ENCODE results near the gene TKTL2. TPM values are rescaled to one million over a fixed set of nuclear protein-coding genes. Genes with fewer than 3 reads are reported as not detected.

Gene TKTL2, protein sequence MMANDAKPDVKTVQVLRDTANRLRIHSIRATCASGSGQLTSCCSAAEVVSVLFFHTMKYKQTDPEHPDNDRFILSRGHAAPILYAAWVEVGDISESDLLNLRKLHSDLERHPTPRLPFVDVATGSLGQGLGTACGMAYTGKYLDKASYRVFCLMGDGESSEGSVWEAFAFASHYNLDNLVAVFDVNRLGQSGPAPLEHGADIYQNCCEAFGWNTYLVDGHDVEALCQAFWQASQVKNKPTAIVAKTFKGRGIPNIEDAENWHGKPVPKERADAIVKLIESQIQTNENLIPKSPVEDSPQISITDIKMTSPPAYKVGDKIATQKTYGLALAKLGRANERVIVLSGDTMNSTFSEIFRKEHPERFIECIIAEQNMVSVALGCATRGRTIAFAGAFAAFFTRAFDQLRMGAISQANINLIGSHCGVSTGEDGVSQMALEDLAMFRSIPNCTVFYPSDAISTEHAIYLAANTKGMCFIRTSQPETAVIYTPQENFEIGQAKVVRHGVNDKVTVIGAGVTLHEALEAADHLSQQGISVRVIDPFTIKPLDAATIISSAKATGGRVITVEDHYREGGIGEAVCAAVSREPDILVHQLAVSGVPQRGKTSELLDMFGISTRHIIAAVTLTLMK
- not detected in 2 replicates for total RNA-seq

DNA sequence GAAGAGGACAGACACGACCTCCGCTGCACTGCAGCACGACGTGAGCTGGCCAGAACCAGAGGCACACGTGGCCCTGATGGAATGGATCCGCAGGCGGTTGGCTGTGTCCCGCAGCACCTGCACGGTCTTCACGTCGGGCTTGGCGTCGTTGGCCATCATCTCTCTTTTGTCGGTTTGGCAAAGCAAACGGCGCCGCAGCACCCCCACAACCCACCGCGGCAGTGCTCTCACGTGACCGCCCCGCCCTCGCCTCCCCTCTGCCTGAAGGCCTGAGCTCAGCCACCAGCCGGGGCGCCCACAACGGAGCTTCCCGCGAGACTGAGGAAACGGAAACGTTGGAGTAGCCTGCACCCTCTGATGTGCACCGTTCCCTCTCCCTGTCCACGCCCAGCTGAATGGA lies at the start of gene TKTL2:
TSS of gene TKTL2 (minus strand) at position 179 of the 400 bp plus-strand sequence. CDS start at position 159, 20 bp downstream.

DNA sequence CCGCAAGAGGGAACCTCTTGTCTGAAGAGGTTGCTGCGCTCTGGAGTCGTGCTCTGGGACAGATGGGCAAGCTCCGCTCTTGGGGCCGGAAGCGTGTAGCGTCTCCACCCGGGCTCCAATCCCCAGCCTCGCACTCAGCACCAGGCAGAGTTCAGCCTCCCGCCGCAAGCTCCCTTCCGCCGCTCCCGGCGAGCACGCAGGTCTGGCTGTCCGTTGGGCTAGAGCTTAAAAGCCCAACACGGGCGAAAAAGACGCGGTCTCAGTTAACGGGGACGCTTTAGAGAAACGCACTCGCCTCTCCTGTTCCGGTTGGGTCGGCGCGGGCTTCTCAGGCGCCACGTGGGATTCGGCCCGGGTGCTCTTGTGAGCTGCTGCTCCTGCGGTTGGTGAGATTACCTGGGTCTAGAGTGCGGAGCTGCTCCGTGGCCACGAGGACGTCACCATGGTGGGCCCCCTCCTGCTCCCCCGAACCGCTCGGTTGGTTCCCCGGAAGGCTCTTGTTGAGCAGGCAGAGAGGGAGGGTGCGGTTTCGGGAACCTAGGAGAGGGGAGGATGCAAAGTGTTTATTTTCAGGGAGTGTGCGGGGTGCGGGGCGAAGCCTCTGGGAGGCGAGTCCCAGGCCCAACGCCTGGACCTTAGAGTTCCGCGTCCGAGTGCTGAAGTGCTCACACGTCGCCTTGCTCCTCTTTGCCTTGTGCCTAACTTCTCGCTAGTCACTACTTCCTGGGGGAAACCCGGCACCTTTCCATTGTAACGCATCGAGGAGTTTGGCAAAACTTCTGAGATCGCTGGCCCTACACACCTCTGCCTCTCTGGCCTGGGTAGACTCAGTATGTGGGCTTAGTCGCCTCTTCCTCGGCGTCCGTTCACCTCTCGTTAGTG lies 21.0 kb upstream of the TKTL2 start, which contains the start of gene TMA16:
TSS of gene TMA16 (plus strand) at position 331 of the 882 bp plus-strand sequence. CDS start at position 443, 112 bp downstream.

Other genes starting within 250 kb of the TKTL2 start
- 0.43 and 5.3 TPM in 2 replicates for gene NPY1R, start 141.2 kb downstream of the TKTL2 start, total RNA-seq
- 0.22 TPM in 1 of 2 replicates, not detected in the other for gene NPY5R, start 129.9 kb downstream of the TKTL2 start, total RNA-seq
- gene TMA16, start 20.9 kb upstream of the TKTL2 start, total RNA-seq = 28.9 and 38.9 TPM in 2 replicates

Measured in placental pericyte (primary cell).